ENCODE data around the gene LMAN2L.

GRCh38 chr2:96689431-96689991 lies 50.4 kb downstream of the LMAN2L start:
- no peak for TF ChIP-seq POLR2AphosphoS5 (IDR thresholded peaks at IDR 0.05)
- TF ChIP-seq EP300 (IDR thresholded peaks at IDR 0.05), result no peak
- TF ChIP-seq, protein P1, sequence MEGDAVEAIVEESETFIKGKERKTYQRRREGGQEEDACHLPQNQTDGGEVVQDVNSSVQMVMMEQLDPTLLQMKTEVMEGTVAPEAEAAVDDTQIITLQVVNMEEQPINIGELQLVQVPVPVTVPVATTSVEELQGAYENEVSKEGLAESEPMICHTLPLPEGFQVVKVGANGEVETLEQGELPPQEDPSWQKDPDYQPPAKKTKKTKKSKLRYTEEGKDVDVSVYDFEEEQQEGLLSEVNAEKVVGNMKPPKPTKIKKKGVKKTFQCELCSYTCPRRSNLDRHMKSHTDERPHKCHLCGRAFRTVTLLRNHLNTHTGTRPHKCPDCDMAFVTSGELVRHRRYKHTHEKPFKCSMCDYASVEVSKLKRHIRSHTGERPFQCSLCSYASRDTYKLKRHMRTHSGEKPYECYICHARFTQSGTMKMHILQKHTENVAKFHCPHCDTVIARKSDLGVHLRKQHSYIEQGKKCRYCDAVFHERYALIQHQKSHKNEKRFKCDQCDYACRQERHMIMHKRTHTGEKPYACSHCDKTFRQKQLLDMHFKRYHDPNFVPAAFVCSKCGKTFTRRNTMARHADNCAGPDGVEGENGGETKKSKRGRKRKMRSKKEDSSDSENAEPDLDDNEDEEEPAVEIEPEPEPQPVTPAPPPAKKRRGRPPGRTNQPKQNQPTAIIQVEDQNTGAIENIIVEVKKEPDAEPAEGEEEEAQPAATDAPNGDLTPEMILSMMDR (IDR thresholded peaks at IDR 0.05), result no peak
- no peak for TF ChIP-seq POLR2A (IDR thresholded peaks at IDR 0.05)
